ENCODE measurements around the gene GPN1. TPM values are rescaled to one million over a fixed set of nuclear protein-coding genes. Genes with fewer than 3 reads are reported as not detected.
"Not testable (repeated sequence)": the region's sequence is repeated elsewhere in the genome, so short reads cannot be mapped to it uniquely, and the experiment has no call there.

GPN1 gene
- total RNA-seq, 2 experiments from 2014 or later, result 60.7 to 62.5 TPM

DNA sequence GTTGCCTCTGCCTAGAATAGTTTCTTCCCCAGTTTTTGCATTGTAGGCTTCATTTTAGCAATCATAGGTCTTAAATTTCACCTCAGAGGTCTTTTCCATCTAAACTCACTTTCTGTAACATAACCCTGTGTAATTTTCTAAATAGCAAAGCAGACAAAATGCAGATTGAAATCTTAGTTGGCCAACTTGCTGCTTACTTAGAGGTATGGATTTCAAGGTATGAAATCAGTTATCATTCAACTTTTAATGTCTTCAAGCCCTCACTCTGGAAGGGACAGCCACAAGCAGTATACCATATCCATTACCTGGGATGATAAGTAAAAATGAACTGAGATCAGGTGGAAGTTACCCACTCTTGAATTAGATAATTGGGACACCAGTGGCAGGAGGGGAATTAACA lies 3.9 kb upstream of the GPN1 start:
- POLR2A ChIA-PET, result no interaction called here
- CTCF ChIA-PET, result no interaction called here

DNA sequence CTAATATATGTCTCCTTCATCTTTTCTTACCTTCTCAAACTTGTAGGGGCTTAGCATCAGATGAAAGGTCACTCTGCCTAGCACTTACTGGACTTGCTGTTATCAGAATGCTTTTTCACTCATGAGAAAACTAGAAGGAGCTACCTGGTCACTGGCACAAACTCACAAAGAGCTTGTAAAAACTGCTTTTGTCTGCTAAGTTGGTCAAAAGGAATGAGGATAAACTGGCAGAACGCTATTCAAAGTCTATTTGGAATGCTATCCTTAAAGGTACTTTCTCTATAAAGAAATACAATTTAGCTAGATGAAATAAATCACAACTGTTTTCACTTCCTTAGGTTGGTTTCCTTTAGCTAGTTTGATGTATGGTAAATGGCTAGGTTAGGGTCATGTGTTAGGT lies 2.5 kb upstream of the GPN1 start:
- POLR2A ChIA-PET, CTCF ChIA-PET: not testable (repeated sequence)

DNA sequence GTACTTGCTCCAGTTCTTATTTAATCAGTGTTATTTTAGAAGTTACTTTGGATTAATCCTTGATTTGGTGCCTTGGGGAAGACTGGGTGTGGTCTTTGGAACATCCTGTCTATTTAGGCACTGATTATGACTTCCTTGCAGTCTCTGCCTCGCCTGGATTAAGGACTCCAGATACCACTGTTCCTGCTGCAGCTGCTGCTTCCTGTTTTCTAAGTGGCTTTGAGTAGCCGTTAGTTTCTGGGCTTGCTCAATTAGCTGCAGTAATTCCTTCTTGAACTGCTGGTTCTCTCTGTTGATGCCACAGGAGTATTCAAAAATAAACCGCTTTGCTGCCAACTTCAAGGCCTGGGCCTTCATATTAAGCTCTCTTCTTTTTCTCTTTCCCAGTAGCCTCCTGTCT lies 1.9 kb upstream of the GPN1 start:
- POLR2A ChIA-PET, CTCF ChIA-PET: not testable (repeated sequence)

DNA sequence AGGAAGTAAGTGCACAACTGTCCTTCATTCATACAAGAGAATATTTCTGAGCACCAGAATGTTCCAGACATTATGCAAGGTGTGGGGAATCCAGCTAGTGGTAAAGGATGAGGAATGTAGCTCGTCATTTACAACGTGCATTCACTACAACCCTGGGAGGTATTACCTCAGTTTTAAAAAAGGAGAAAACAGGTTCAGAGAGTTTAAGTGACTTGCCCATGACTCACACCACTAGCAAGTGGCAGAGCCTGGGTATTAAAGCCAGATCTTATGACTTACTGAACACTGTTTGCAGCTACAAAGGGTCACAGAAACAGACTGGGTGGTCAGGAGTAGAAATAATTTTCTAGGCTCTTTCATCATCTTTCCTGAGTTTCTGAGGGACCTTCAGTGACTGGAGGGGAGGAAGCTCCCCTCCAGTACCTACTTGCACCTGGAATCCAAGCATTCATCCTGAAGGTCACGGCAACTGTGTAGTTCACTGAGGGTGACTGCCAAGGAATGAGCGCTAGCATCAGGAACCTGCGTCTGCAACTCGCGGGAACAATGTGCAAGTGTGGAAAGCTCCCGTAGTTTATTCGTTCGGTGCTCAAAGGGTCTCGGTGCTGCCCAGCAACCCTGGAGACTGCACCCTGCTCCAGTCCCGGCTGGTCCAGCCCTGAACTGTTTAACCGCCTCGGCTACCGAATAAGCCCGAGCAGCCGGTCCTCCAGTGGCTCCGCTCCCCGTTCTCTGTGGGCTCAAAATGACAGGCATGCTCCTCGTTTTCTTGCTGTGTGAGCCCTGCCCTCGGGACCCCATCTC lies 685 bp upstream of the GPN1 start:
- CTCF ChIA-PET, result interaction anchor here (1.4 to 1.8 kb wide), 2 partner anchors 10 to 54 kb away, joined by 7 to 13 read pairs; no protein-coding TSS in a partner anchor
- POLR2A ChIA-PET, result interaction anchor here (0.6 to 1.7 kb wide), 5 partner anchors 10 to 197 kb away, joined by 3 to 10 read pairs (median 4); partner anchors contain the start of gene ZNF512

DNA sequence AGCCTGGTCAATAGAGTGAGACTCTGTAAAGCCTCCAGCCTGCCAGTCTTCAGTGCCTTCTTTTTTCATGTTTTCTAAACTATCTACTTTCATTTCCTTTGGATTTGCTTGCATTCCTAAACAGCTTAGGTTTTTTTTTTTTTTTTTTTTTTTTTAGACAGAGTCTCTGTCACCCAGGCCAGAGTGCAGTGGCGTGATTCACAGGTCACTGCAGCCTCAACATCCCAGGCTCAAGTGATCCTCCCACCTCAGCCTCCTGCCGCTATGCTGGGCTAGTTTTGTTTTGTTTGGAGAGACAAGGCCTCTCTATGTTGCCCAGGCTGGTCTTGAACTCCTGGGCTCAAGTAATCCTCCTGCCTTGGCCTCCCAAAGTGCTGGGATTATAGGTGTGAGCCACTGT lies 1.4 kb downstream of the GPN1 start:
- POLR2A ChIA-PET, result interaction anchor here (0.6 kb wide), 1 partner anchor 202 kb away, joined by 4 read pairs; the partner anchor contains the start of gene NRBP1
- CTCF ChIA-PET, result not testable (repeated sequence)

DNA sequence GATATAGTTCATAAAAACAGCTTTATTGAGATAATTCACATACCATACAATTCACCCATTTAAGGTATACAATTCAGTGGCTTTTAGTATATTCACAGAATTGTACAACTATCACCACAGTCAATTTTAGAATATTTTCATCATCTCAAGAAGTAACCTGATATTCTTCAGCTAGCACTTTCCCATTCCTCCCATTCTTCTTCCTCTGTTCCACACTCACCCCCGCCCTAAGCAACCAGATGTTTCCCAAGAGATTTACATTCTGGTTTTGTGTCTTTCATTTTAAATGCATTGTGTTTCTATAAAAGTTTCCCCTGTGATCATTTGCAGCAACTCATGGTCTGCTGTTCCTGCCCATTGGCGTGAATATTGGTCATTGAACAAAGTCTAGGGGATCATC lies 5.4 kb downstream of the GPN1 start:
- ChIA-PET POLR2A (no interaction called here), CTCF (no interaction called here)

DNA sequence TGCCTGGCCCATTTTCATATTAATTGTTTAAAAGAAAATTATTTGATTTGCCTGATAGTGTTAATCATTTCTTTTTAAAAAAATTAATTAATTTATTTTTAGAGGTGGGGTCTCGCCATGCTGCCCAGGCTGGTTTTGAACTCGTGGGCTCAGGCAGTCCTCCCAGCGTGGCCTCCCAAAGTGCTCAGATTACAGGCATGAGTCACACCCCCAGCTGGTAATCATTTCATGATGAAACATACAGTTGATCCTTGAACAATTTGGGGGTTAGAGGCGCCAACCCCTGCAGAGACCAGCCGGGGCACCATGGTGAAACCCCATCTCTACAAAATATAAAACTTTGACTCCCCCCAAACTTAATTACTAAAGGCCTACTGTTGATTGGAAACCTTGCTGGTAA lies 7.9 kb downstream of the GPN1 start:
- POLR2A ChIA-PET, result no interaction called here
- CTCF ChIA-PET, result no interaction called here

DNA sequence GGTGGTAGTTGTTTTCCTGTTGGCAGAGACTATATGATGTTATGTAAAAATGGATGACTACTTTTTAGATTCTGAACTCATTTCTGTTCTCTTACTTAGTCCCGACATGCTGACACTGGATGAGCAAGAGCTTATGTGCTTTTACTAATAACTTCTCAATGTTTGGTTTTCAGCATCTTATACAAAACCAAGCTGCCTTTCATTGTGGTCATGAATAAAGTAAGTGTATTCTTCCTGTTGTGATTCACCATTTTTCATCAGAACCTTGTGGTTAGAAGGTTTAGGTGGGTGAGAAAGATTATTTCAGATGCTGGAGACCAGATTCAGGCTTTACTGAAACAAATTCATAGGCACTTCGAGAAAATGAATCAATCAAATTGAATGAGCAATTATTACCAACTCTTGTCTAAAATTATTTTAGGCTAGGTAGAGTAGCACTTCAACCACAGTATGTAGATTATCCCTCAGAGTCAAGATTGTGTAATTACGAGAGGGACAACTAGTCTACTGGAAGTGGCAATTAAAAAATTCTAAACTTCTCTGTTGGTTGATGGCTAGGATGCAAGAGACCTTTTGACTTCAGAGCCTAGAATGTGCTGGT lies 9.3 kb downstream of the GPN1 start:
- CTCF ChIA-PET, result interaction anchor here (0.7 to 2.1 kb wide), 4 partner anchors 9 to 228 kb away, joined by 3 to 8 read pairs (median 5); partner anchors contain the start of genes CCDC121, GPN1, PPM1G and SLC4A1AP
- POLR2A ChIA-PET, result interaction anchor here (1.0 to 2.0 kb wide), 2 partner anchors 10 to 264 kb away, joined by 3 to 10 read pairs; partner anchors contain the start of genes CCDC121 and GPN1

DNA sequence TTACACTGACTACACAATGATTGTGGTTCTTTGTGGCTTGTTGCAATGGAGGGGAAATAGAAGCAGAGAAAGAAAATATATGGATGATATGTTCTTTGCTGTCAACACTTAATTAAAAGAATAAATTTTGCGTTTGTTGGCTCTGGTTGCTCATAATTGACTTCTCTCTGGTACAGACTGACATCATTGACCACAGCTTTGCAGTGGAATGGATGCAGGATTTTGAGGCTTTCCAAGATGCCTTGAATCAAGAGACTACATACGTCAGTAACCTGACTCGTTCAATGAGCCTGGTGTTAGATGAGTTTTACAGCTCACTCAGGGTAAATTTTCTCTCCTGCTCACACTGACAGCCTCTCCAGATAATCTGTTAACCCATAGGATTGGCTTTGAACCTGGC lies 9.9 kb downstream of the GPN1 start:
- ChIA-PET POLR2A (interaction anchor here (1.0 to 2.0 kb wide), 2 partner anchors 10 to 263 kb away, joined by 3 to 10 read pairs; partner anchors contain the start of genes CCDC121 and GPN1), CTCF (interaction anchor here (0.6 to 2.1 kb wide), 3 partner anchors 10 to 290 kb away, joined by 4 to 8 read pairs (median 7); partner anchors contain the start of genes CCDC121 and GPN1)

DNA sequence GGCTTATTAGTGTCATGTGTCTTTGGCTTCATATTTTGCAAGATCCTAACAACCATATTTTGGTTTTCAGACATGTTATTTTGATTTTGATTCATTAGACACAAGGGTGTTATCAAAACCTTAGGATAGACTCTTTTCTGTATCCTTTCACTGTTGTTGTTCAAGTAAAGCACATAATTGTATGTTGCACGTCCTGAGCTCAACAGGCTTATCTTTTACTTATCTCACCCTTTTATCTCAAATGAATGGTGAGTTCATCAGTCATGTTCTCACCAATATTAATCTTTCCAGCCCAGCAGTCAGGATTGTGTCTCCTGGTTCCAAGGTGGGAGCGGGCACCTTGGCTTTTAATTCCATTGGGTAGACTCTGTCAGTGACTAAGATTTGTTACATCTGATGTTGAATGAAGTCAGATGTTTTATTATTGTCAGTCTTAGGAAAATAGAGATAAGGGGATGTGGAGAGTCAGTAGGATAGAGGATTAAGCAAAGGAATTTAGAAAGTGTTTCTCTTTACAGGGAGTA lies 11.9 kb downstream of the GPN1 start:
- CTCF ChIA-PET, result interaction anchor here (0.8 kb wide), 1 partner anchor 43 kb away, joined by 3 read pairs; no protein-coding TSS in a partner anchor
- POLR2A ChIA-PET, result no interaction called here

DNA sequence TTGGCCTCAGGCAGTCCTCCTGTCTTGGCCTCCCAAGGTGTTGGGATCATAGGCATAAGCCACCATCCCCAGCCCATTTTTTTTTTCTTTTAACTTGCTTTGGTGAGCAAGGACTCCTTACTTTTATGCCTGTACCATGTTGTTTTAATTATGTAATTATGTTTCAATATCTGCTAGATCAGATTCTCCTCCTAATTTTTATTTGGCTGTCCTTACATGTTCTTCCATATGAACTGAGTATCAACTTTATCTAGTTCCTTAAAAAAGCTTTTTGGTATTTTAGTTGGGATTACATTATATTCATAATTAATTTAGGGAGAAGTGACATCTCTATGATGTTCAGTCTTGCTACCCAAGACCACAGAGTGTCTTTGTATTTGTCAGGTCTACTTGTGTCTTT lies 16.3 kb downstream of the GPN1 start:
- ChIA-PET CTCF (no interaction called here), POLR2A (no interaction called here)

DNA sequence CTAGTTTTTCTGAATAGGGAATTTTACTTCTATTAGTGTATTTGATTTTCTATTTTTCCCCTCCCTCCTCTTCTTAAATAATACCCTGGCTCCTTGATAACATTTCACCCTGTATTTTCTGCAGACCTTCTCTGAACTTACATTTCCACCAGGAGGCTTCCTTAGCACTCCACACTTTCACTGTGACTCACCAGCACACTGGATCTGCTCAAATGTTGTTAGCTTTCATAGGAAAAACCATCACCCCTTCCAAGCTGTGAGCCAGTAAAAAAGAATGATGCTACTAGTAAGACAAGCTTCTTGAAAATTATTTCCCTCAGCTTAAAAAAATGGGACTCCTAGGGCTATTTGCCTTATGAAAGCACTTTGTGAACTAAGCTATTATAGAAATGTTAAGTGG lies 18.4 kb downstream of the GPN1 start:
- ChIA-PET POLR2A (interaction anchor here (0.9 kb wide), 1 partner anchor 14 kb away, joined by 3 read pairs; no protein-coding TSS in a partner anchor), CTCF (no interaction called here)

DNA sequence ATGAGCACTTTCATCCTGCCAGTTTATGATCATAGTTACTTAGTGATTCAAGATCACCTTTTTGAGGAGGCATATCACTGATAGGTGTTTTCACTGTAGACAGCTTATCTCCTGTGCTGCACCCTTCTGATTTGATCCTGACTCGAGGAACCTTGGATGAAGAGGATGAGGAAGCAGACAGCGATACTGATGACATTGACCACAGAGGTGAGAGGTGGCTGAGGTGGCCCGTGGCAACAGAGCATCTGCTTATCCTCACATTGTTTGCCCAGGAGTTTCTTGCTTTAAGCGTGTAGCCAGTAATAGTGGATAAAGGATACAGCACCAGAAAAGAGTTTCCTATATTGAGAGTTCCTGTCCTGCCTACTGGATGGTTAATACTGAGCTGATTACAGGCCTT lies 18.9 kb downstream of the GPN1 start:
- POLR2A ChIA-PET, result no interaction called here
- CTCF ChIA-PET, result no interaction called here

DNA sequence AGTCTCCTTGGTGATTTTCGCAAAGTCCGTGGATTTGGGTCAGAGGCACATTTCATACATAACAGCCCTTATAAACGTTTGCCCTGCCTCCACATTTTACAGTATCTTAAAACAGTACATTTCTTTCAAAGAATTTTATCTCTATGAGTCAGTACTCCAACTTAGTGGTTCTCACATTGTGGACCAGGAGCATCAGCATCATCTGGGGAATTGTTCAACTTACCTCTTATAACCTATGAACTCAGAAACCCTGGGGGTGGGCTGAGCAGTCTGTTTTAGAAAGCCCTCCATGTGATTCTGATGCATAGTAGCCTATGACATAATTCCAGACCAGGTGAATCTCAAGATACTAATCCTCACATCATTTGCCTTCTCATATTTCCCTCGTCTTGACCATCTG lies 22.2 kb downstream of the GPN1 start:
- ChIA-PET POLR2A (no interaction called here), CTCF (no interaction called here)

DNA sequence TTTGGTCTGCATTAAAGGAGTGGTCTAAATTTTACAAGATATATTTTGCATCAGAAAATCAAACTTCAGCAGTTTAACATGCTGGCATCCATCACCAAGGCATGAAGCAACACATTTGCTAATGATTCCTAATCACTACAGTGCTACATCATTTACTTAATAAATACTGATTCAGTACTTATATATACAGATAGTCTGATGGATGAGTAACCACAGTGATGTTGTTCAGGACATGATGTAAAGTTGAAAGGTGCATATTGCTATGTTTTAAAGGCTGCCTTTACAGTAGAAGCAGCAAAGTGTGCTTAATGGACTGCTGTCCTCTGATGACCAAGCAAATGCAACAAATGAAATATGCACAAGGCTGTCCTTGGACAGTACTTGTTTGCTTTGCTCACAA lies 23.5 kb downstream of the GPN1 start:
- ChIA-PET POLR2A (no interaction called here), CTCF (no interaction called here)

DNA sequence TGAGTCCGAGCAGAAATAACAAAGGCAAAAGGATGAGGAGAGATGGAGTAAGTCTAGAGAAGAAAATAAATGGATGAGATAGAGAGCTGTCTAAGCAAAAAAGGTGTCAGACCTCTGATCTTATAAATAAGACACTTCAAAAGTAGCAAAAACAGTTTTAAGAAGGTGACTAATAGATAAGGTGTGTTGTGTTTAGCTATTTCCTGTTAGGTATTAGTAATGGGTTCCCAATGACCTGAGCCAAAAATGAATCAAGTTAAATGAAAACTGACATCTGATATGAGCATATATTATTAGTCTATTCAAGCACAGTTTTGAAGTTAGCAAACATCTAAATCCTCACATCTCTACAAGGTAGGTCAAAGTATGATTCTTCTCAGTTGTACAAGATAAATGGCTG lies 23.9 kb downstream of the GPN1 start:
- CTCF ChIA-PET, result interaction anchor here (1.5 kb wide), 1 partner anchor 31 kb away, joined by 3 read pairs; no protein-coding TSS in a partner anchor
- POLR2A ChIA-PET, result interaction anchor here (1.1 kb wide), 1 partner anchor 29 kb away, joined by 3 read pairs; no protein-coding TSS in a partner anchor

DNA sequence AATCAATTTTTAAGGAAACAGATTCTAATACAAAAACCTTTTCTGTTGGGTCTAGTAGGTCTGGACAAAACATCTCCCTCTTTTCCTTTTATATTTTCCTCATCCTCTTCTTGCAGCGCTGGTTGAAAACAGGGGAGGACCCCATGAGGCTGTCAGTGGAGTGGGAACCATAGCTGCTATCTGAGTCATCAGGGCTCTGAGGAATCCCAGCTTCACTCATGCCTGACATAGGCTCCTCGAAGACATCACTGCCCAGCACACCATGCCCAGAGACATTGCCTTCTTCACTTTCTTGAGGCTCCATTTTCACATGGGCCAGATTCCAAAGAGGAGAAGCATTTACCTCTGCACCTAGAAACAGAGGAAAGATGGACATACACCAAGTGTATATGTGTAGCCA lies 24.5 kb downstream of the GPN1 start:
- ChIA-PET CTCF (interaction anchor here (1.5 kb wide), 1 partner anchor 30 kb away, joined by 3 read pairs; no protein-coding TSS in a partner anchor), POLR2A (interaction anchor here (1.1 kb wide), 1 partner anchor 29 kb away, joined by 3 read pairs; no protein-coding TSS in a partner anchor)

DNA sequence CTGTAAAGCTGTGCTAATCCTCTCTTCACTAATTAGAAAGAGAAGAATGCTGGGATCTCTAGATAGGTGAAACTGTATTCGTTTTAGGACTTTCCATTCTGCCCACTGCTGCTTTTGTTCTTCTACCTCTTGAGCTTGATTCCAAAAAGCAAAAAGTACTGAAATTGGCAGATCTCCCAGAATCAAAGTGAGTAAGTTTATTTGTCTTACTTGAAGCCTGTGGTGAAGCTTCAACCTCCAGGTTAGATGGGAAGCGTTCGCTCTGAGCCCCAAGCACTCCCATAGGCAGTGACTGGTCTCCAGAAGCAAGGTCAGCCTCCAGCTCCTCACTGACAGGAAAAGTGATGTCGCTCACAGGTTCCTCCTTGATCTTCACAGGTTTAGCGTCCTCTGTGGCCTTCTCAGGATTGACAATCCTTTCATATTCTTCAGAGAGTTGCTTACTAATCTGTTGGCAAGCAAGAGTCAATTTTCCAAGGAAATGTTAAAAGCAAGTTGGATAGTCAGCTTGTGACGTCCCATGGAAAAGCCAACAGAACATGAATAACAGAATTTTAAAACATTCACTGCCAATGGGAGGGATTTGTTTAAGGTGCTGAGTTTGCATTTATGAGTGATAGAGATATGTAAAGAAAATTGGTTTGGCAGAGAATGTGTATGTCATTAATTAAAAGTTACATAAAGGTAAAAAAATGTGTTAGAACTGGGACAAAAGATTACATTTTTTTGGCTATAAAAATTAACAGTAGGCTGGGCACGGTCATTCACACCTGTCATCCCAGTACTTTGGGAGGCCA lies 26.5 kb downstream of the GPN1 start:
- POLR2A ChIA-PET, result no interaction called here
- CTCF ChIA-PET, result interaction anchor here (0.9 kb wide), 1 partner anchor 26 kb away, joined by 3 read pairs; no protein-coding TSS in a partner anchor

DNA sequence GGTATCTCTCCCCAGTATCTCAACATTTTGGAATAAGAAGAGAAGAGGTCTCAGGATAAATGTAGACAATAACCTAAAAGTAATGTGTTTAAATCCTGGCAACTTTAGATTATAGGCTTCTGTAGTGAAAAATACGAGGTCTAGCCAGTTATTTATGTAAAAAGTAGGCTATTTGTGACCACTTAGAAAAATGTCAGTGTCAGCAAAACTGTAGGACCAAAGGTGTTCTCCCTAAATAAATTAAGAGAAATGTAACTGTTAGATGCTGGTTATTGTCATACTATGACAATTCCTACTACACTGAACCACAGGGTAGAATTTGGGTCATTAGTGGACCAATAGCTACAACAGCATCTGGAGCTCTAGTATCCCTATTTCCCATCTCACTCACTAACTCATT lies 32.5 kb downstream of the GPN1 start:
- CTCF ChIA-PET, result no interaction called here
- POLR2A ChIA-PET, result no interaction called here
